HUES6 (cell line): ENCODE data around the gene SKAP2.

Experiments used
- H3K27ac ChIP-seq: 2 replicates; pipeline ENCODE4 v1.7.0; 2013; ENCODE audit warnings: low read depth, mild to moderate bottlenecking, low read length, inconsistent platforms
- H3K27me3 ChIP-seq: 2 replicates; pipeline ENCODE4 v1.6.1; 2013; ENCODE audit warnings: low read length; ENCODE audit not compliant: control insufficient read depth, insufficient read depth
- H3K36me3 ChIP-seq: 2 replicates; pipeline ENCODE4 v1.6.1; 2013; ENCODE audit warnings: low read length; ENCODE audit not compliant: control insufficient read depth, insufficient read depth
- H3K4me1 ChIP-seq: 2 replicates; pipeline ENCODE4 v1.6.1; 2013; ENCODE audit warnings: low read length; ENCODE audit not compliant: control insufficient read depth, insufficient read depth
- H3K4me3 ChIP-seq: 2 replicates; pipeline ENCODE4 v1.5.1; 2013; ENCODE audit warnings: low read depth, low read length
- H3K9ac ChIP-seq: one replicate; pipeline ENCODE4 v1.6.1; 2013; ENCODE audit warnings: mild to moderate bottlenecking, low read length
- H3K9me3 ChIP-seq: 2 replicates; pipeline ENCODE4 v1.6.1; 2013; ENCODE audit warnings: low read depth, low read length; ENCODE audit not compliant: control insufficient read depth, insufficient read depth

The SKAP2 gene

DNA sequence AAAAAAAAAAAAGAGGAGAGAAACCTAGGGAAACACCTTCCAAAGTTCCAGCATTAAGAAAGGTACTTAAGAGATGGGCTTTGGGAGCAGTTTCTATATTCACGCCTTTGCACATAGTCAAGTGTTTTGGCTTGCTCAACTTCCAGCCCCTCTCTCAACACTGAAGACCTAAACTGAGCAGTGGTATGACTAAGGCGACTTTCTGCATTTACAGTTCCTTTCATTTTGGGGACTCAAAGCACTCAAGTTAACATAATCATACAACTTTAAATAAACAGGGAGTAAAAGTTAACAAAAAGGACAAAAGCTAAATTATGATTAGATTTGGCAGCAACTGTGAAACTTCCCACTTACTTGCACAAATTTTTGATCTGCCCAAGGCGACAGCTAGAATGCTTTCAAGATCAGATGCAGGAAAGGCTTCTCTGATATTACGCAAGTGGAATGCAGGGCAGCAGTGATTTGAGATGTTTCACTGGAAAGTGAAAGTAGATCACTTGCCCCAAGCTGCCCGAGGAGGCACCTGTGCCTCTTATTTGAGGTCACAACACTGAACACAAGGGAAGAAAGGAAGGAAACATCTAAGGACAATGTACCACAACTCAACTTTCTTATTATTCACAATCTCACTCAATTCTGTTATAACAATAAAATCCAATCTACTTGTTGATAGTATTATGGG is 199.5 kb downstream of the SKAP2 start:
- Histone ChIP-seq H3K4me1 (peaks cover 3% of the 10 kb centered on the region; the same call in 1 of the 2 replicates), H3K4me3 (no peak overlapping the region)

DNA sequence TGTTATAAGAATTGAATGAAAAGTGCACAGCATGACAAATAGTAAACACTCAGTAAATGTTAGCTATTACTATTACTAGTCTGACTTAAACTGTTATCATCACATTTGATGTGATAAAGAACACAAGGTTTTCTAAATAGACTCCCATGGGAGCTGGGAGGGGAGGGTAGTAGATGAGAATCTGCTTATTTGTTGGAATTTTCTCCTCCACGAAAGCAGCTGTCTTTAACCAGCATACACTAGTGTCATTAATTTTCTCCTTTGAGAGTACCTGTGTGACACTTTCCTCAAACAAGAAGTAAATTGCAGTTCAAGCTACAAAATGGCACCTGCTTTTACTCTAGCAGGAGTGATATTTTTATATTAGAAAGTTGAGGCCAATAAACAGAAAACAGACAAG is 200.1 kb downstream of the SKAP2 start:
- Histone ChIP-seq H3K9me3 (no peaks in the 10 kb centered on the region), H3K4me1 (peaks cover 4% of the 10 kb centered on the region; the same call in 1 of the 2 replicates), H3K36me3 (no peaks in the 10 kb centered on the region), H3K27me3 (no peaks in the 10 kb centered on the region), H3K27ac (no peak overlapping the region), H3K4me3 (no peak overlapping the region), H3K9ac (no peak overlapping the region)

More for the DNA sequence above, 199.5 kb downstream of the SKAP2 start:
- Histone ChIP-seq H3K9ac (no peak overlapping the region), H3K36me3 (no peaks in the 10 kb centered on the region), H3K27me3 (no peaks in the 10 kb centered on the region), H3K27ac (no peak overlapping the region), H3K9me3 (no peaks in the 10 kb centered on the region)

DNA sequence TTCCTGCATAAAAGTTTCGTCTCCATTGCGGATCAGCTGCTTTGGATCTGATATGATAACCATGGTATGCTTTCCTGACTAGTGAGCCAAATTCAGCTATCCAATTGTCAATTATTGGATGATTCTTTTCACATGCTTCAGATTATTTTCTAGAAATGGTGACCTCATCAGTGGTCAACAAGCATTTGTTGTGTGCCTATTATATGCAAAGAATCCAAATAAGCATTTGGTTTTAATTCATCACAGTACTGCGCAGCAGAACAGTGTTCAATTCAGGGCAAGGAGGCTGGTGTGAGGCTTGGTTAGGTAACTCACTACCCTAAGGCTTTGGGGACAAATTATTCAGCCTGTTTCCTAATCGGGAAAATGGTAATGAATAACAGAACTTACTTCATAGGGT is 200.5 kb downstream of the SKAP2 start:
- H3K4me3 ChIP-seq, result no peak overlapping the region
- no peaks in the 10 kb centered on the region for H3K36me3 ChIP-seq
- no peaks in the 10 kb centered on the region for H3K9me3 ChIP-seq
- no peak overlapping the region for H3K27ac ChIP-seq
- no peak overlapping the region for H3K9ac ChIP-seq
- H3K4me1 ChIP-seq, result peaks cover 8% of the 10 kb centered on the region
- H3K27me3 ChIP-seq, result no peaks in the 10 kb centered on the region

DNA sequence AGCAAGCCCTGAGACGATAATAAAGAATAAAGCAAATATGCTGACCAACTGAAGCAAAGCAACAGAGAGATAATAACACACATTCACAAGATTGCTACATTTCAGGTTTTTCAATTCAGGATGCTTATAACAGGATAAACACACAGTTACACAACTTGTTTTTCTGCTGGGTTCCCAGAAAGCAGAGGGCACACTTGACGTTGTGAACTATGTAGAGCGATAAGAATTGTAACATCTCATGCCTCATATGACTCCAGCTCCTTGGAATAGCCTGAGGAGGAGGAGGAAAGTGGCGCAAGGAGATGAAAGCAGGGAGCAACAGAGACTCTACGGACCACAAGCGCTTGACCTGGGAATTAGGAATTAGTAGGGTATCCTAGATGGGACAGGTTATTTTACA is 201.7 kb downstream of the SKAP2 start:
- Histone ChIP-seq H3K4me1 (peaks cover 21% of the 10 kb centered on the region), H3K36me3 (no peaks in the 10 kb centered on the region), H3K9me3 (no peaks in the 10 kb centered on the region), H3K27ac (no peak overlapping the region), H3K27me3 (no peaks in the 10 kb centered on the region), H3K4me3 (no peak overlapping the region), H3K9ac (no peak overlapping the region)

DNA sequence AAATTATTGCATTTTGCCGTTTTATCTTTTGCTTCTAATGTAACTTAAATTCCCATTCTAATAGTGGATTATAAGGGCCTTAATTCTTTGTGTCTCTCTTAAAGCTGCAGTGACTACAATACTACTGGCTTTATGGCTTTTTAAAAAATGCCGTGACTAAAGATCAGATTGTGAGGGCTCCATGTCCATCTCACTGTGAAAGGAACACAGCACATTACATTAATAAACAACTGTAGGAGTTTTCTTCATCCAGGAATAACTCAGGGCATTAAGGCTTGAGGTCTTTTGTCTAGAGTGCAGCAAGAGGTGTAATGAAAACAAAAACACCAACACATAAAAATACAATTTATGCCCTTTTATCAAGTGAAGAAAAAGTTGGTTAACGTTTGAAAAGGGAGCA is 205.3 kb downstream of the SKAP2 start:
- peaks cover 41% of the 10 kb centered on the region for H3K4me1 ChIP-seq

DNA sequence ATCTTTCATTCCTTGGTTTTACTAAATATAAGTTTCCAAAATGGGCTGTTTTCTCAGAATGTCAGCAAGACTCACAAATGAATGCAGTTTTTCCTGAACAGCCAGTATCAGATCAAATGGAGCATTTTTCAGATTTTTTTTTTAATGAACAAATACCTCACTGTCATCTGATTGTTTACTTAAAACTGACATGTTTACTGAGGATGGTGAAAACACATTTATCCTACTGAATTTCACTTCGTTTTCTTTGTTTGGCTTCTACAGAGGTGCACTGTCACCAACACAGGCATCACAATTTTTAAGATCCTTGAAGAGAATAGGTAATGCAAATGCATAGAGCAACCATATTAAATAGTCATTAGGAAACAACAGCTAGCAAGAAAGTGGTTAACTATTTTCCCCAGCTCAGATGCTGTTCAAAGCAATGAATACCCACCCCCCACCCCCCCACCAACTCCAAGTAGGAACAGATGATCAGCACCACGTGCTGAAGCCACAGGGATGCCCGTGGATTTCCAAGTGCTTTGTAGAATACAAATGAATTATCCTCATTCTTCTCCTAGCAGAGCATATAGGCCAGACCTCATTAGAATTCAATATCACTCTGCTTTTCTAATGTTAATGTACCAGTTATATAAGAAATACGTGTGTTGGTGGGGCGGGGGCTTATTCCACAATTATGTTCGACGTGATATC is 205.9 kb downstream of the SKAP2 start:
- Histone ChIP-seq H3K36me3 (no peaks in the 10 kb centered on the region), H3K4me1 (peaks cover 47% of the 10 kb centered on the region), H3K9ac (no peak overlapping the region), H3K4me3 (no peak overlapping the region; the same call in 1 of the 2 replicates), H3K9me3 (no peaks in the 10 kb centered on the region), H3K27me3 (no peaks in the 10 kb centered on the region), H3K27ac (peak overlapping the region; percentile 55; the same call in 1 of the 2 replicates)

More for the DNA sequence above, 205.3 kb downstream of the SKAP2 start:
- Histone ChIP-seq H3K36me3 (no peaks in the 10 kb centered on the region), H3K9me3 (no peaks in the 10 kb centered on the region), H3K9ac (no peak overlapping the region), H3K4me3 (no peak overlapping the region), H3K27me3 (no peaks in the 10 kb centered on the region), H3K27ac (no peak overlapping the region)

DNA sequence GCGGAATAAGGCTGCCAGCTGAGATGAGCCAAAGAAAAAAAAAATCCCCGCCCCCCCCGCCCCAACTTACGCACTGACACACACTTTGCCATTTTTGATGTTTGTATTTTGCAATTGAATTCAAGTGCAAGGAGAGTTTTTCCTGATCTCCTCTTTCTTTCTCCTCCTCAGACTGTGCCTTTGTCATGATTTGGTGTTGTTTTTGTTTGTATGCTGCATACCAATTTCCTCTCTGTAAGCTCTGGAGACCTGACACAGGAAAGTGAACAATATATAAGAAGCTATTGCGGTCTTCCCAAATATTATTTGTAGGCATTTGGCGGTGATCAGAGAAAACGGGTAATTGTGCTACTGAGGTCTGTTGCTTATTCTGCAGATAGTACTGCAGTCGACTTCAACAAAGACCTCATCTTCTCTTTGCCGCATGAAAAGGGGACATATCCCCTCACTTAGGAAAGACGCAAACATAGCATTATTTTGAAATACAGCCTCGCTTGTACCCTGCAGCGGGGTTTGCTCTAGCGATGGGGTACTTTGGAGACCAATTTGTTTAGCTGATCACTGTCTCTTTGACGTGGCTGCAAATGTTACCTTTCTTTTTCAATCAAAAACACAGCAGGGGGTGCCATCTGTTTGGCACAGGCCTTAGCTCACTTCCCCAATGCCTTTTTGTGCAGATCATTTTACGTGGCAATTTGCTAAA is 206.6 kb downstream of the SKAP2 start:
- Histone ChIP-seq H3K4me1 (peaks cover 51% of the 10 kb centered on the region), H3K9me3 (no peaks in the 10 kb centered on the region), H3K36me3 (no peaks in the 10 kb centered on the region), H3K27ac (peak overlapping the region; percentile 55; the same call in 1 of the 2 replicates), H3K4me3 (peak overlapping the region; percentile 43), H3K27me3 (no peaks in the 10 kb centered on the region), H3K9ac (no peak overlapping the region)

DNA sequence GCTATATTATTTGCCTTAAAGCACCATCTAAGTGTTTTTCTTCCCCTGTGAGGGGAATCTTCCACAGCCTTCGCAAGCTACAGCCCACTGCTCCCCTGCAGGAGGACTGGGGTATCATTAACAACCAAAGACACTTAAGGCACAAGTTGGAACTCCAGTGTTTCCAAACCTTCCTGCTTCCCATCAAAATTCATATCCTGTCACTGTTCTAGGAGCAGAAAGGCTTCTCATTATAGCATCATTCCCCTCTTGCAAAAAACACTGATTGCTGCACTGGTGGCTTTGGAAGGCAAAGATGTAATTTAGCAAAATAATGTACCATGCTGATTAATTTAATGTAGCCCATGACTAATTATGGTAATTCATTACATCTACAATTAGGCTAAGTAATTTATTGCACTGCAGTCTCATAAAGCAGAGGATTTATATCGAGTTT is 207.2 kb downstream of the SKAP2 start:
- Histone ChIP-seq H3K9me3 (no peaks in the 10 kb centered on the region), H3K4me3 (0 out of 2 replicates have a peak overlapping the region, but pooled peaks have one; percentile 1), H3K4me1 (peaks cover 51% of the 10 kb centered on the region), H3K27me3 (no peaks in the 10 kb centered on the region), H3K27ac (no peak overlapping the region), H3K9ac (no peak overlapping the region), H3K36me3 (no peaks in the 10 kb centered on the region)

DNA sequence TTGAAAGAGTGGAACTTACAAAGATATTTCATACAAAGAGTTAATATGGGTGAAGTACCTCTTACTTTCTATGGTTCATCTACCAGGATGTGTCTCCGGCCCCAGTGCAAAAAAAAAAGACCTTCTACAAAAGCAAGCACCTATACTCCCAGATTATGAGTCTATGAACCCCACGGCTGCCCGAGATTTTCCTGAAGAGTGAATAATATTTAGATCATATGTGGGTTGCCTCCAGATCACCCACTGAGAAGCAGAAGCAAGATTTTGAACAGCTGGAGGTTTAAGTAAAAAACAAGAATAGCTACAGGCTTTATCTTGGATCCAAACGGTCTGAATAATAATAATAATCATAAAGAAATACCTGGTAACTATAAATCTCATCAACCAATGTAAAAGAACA is 207.7 kb downstream of the SKAP2 start:
- H3K4me1 ChIP-seq, result peaks cover 51% of the 10 kb centered on the region
- no peak overlapping the region for H3K4me3 ChIP-seq
- H3K36me3 ChIP-seq, result no peaks in the 10 kb centered on the region
- H3K9me3 ChIP-seq, result no peaks in the 10 kb centered on the region
- no peak overlapping the region for H3K9ac ChIP-seq
- H3K27me3 ChIP-seq, result no peaks in the 10 kb centered on the region
- no peak overlapping the region for H3K27ac ChIP-seq

DNA sequence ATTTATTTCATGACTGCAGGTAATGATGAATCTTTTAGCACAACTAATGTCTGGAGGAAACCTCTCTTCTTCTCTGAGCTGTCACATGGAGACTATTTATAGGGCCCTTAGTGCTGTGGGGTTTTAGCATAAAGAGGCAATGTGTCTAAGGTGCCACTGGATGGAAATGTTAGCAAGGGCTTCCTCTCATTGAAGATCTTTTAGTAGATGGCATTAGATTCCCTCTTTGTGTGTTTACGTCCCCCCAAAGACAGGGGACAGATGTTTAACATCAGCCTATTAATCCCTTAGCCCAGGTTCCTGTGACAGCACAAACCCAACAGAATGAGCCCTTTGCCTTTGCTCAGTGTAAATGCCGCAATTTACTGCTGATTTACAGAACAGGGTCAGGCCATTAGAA is 208.6 kb downstream of the SKAP2 start:
- H3K27me3 ChIP-seq, result no peaks in the 10 kb centered on the region
- no peak overlapping the region for H3K4me3 ChIP-seq
- peaks cover 51% of the 10 kb centered on the region for H3K4me1 ChIP-seq

More for the DNA sequence above, 208.6 kb downstream of the SKAP2 start:
- no peaks in the 10 kb centered on the region for H3K36me3 ChIP-seq
- no peaks in the 10 kb centered on the region for H3K9me3 ChIP-seq
- H3K27ac ChIP-seq, result no peak overlapping the region
- no peak overlapping the region for H3K9ac ChIP-seq
